Neural progenitor cell (in vitro differentiated cells): ENCODE measurements around the gene ATP13A3. TPM values are rescaled to one million over a fixed set of nuclear protein-coding genes. Genes with fewer than 3 reads are reported as not detected.

Experiments
- DNase-seq: peaks from one replicate; pipeline ENCODE4 v3.0.0-alpha.2; 2016; ENCODE audit warnings: low spot score
- H2AFZ ChIP-seq: fragments of 200-600 bp; sonication (generic); replicated peaks from 2 replicates; pipeline ENCODE4 v1.6.1; 2016; ENCODE audit warnings: antibody characterized with exemption
- H3F3A ChIP-seq: fragments of 200-600 bp; sonication (generic); 2 replicates; pipeline ENCODE4 v1.6.1; 2016; ENCODE audit warnings: antibody characterized with exemption, low read depth
- H3K27ac ChIP-seq: fragments of 200-600 bp; sonication (generic); 2 replicates; pipeline ENCODE4 v1.5.1; 2016; ENCODE audit warnings: mild to moderate bottlenecking
- H3K27me3 ChIP-seq: fragments of 200-600 bp; sonication (generic); 2 replicates; pipeline ENCODE4 v1.6.1; 2016; ENCODE audit warnings: mild to moderate bottlenecking, moderate library complexity
- H3K36me3 ChIP-seq: fragments of 200-600 bp; sonication (generic); 2 replicates; pipeline ENCODE4 v1.5.1; 2016
- H3K4me1 ChIP-seq: fragments of 200-600 bp; sonication (generic); 2 replicates; pipeline ENCODE4 v1.6.1; 2016; ENCODE audit warnings: mixed run types
- H3K4me2 ChIP-seq: fragments of 200-600 bp; sonication (generic); 2 replicates; pipeline ENCODE4 v1.6.1; 2016
- H3K4me3 ChIP-seq: fragments of 200-600 bp; sonication (generic); 2 replicates; pipeline ENCODE4 v1.5.1; 2016
- H3K79me2 ChIP-seq: fragments of 200-600 bp; sonication (generic); 2 replicates; pipeline ENCODE4 v1.6.1; 2016; ENCODE audit warnings: low read depth
- H3K9ac ChIP-seq: fragments of 200-600 bp; sonication (generic); 2 replicates; pipeline ENCODE4 v1.6.1; 2016
- H3K9me3 ChIP-seq: fragments of 200-600 bp; sonication (generic); 2 replicates; pipeline ENCODE4 v1.5.1; 2016; ENCODE audit warnings: low read depth
- H4K20me1 ChIP-seq: fragments of 200-600 bp; sonication (generic); 2 replicates; pipeline ENCODE4 v1.6.1; 2016; ENCODE audit warnings: low read depth
- H3K27ac Mint-ChIP-seq: 3 replicates; pipeline ENCODE4 v1.8.0; 2021; ENCODE audit warnings: mixed read lengths
- H3K27me3 Mint-ChIP-seq: 2 replicates; pipeline ENCODE4 v1.8.0; 2022; ENCODE audit warnings: low read depth, mild to moderate bottlenecking, inconsistent platforms, moderate library complexity, mixed read lengths; ENCODE audit not compliant: insufficient read depth
- H3K36me3 Mint-ChIP-seq: 3 replicates; pipeline ENCODE4 v1.8.0; 2021; ENCODE audit warnings: mixed read lengths
- H3K4me1 Mint-ChIP-seq: 3 replicates; pipeline ENCODE4 v1.8.0; 2021; ENCODE audit warnings: mixed read lengths
- H3K4me3 Mint-ChIP-seq: 3 replicates; pipeline ENCODE4 v1.8.0; 2021; ENCODE audit warnings: mild to moderate bottlenecking, moderate library complexity, mixed read lengths
- H3K9me3 Mint-ChIP-seq: 3 replicates; pipeline ENCODE4 v1.8.0; 2020; ENCODE audit warnings: mixed read lengths
- EZH2 ChIP-seq: fragments of 200-600 bp; sonication (generic); IDR thresholded peaks from 2 replicates; pipeline ENCODE4 v1.6.1; 2017; ENCODE audit warnings: antibody characterized with exemption, mild to moderate bottlenecking, moderate library complexity
- EZH2phosphoT487 ChIP-seq: fragments of 200-600 bp; sonication (generic); IDR thresholded peaks from 2 replicates; pipeline ENCODE4 v1.6.1; 2017; ENCODE audit warnings: antibody characterized with exemption
- total RNA-seq: library from RNA; depleted of rRNA; stranded (reverse); fragments of >200 nt; gene quantifications from 2 replicates; pipeline ENCODE4 v1.2.3, GENCODE V29; 2015; ENCODE audit warnings: low replicate concordance
- TF ChIP-seq, protein P1 (sequence below): fragments of 200-600 bp; sonication (generic); IDR thresholded peaks from 2 replicates; pipeline ENCODE4 v1.5.1; 2017; ENCODE audit warnings: antibody characterized with exemption, mild to moderate bottlenecking

ATP13A3 gene
- total RNA-seq, 1 donor from 2014 or later: 105 TPM

DNA sequence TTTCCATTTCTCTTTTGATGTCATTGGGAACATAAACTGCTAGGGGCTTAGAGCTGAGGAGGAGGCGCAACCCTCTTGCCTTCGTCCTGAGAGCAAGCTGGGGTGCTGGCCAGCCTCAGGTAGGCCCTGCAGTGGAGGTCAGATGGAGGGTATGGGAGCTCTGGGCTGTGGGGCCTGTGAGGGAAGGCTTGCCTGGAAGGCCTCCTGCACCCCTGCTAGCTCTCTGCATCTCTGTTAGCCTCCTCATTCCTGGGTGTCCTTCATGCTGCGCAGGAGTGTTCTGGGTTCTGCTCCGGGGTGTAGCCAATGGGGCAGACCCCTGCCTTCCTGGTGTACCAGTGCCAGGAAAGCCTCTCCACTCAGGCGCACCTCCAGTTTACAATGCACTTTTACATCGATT, 99.5 kb downstream of the ATP13A3 start:
- DNase-seq: no peak
- Histone ChIP-seq H3K4me3 (no peak overlapping the region), H3K79me2 (no peaks in the 10 kb centered on the region), H3K27me3 (no peaks in the 10 kb centered on the region), H2AFZ (no peak overlapping the region), H4K20me1 (no peaks in the 10 kb centered on the region), H3K4me2 (no peak overlapping the region), H3F3A (peaks cover 41% of the 10 kb centered on the region), H3K27ac (no peak overlapping the region), H3K9ac (no peak overlapping the region), H3K9me3 (no peaks in the 10 kb centered on the region), H3K4me1 (peaks cover 40% of the 10 kb centered on the region), H3K36me3 (no peaks in the 10 kb centered on the region)
- H3K9me3 Mint-ChIP-seq: peaks cover 21% of the 10 kb centered on the region
- H3K4me3 Mint-ChIP-seq: no peak overlapping the region
- H3K27ac Mint-ChIP-seq: no peak overlapping the region
- peaks cover 5% of the 10 kb centered on the region for H3K27me3 Mint-ChIP-seq
- H3K4me1 Mint-ChIP-seq: peaks cover 14% of the 10 kb centered on the region
- H3K36me3 Mint-ChIP-seq: no peaks in the 10 kb centered on the region
- TF ChIP-seq, protein P1, sequence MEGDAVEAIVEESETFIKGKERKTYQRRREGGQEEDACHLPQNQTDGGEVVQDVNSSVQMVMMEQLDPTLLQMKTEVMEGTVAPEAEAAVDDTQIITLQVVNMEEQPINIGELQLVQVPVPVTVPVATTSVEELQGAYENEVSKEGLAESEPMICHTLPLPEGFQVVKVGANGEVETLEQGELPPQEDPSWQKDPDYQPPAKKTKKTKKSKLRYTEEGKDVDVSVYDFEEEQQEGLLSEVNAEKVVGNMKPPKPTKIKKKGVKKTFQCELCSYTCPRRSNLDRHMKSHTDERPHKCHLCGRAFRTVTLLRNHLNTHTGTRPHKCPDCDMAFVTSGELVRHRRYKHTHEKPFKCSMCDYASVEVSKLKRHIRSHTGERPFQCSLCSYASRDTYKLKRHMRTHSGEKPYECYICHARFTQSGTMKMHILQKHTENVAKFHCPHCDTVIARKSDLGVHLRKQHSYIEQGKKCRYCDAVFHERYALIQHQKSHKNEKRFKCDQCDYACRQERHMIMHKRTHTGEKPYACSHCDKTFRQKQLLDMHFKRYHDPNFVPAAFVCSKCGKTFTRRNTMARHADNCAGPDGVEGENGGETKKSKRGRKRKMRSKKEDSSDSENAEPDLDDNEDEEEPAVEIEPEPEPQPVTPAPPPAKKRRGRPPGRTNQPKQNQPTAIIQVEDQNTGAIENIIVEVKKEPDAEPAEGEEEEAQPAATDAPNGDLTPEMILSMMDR: no peak
- TF ChIP-seq EZH2 (no peak), EZH2phosphoT487 (no peak)

DNA sequence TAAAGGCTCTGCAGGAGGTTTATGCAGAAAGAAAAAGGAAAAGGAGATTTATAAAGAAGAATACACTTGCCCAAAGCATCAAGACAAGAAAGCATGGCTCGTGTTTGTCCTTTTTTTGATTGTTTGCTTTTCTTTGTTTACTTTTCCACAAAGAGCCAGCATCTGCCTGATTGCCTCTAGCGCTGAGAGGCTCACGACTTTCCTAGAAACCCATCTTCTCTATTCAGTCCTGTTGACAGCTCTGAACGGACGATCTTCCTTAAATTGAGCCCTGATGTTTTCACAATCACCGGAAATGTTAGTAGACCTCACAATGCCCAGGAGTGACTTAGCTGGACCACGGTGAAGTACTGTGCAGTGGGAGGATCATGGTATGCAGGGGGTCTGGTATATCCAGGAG, 100.2 kb downstream of the ATP13A3 start:
- no peaks in the 10 kb centered on the region for H3K27me3 ChIP-seq
- no peak overlapping the region for H3K4me3 ChIP-seq
- H3F3A ChIP-seq: peaks cover 43% of the 10 kb centered on the region
- no peaks in the 10 kb centered on the region for H3K36me3 ChIP-seq
- no peak overlapping the region for H2AFZ ChIP-seq
- H3K4me2 ChIP-seq: peak overlapping the region; percentile 57
- DNase-seq: peak; percentile 30
- H3K27me3 Mint-ChIP-seq: peaks cover 5% of the 10 kb centered on the region
- H3K4me1 Mint-ChIP-seq: peaks cover 15% of the 10 kb centered on the region
- H3K9ac ChIP-seq: no peak overlapping the region
- TF ChIP-seq, protein P1: no peak
- TF ChIP-seq EZH2: no peak
- TF ChIP-seq EZH2phosphoT487: no peak
- H3K4me1 ChIP-seq: peaks cover 43% of the 10 kb centered on the region
- H3K36me3 Mint-ChIP-seq: no peaks in the 10 kb centered on the region
- no peak overlapping the region for H3K4me3 Mint-ChIP-seq
- no peaks in the 10 kb centered on the region for H4K20me1 ChIP-seq
- no peak overlapping the region for H3K27ac Mint-ChIP-seq
- no peak overlapping the region for H3K27ac ChIP-seq
- H3K9me3 Mint-ChIP-seq: peaks cover 21% of the 10 kb centered on the region
- H3K9me3 ChIP-seq: no peaks in the 10 kb centered on the region
- H3K79me2 ChIP-seq: no peaks in the 10 kb centered on the region

DNA sequence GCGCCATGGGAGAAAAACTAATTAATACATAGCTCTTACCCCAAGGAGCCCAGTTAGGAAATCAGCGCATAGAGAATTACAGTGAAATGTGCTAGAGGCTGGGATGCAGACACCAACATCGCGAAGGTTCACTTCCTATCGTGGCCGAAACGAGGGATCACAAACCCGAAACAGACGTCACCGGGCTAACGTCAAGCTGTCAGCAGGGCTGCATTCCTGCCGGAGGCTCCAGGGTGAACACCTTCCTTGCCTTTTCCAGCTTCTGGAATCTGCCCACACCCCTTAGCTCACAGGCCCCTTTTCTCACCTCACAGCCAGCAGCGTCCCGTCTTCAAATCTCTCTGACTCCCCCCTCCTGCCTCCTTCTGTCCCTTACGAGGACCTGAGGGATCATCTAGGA, 100.7 kb downstream of the ATP13A3 start:
- Histone ChIP-seq H3K4me1 (peaks cover 48% of the 10 kb centered on the region), H3F3A (peaks cover 43% of the 10 kb centered on the region), H4K20me1 (no peaks in the 10 kb centered on the region), H3K36me3 (no peaks in the 10 kb centered on the region), H3K27ac (no peak overlapping the region), H2AFZ (no peak overlapping the region), H3K79me2 (no peaks in the 10 kb centered on the region), H3K27me3 (no peaks in the 10 kb centered on the region), H3K9ac (no peak overlapping the region), H3K9me3 (no peaks in the 10 kb centered on the region), H3K4me2 (peak overlapping the region; percentile 57), H3K4me3 (no peak overlapping the region)
- peaks cover 18% of the 10 kb centered on the region for H3K9me3 Mint-ChIP-seq
- H3K4me1 Mint-ChIP-seq: peaks cover 20% of the 10 kb centered on the region
- DNase-seq: peak; percentile 40
- H3K36me3 Mint-ChIP-seq: no peaks in the 10 kb centered on the region
- H3K27ac Mint-ChIP-seq: no peak overlapping the region
- H3K4me3 Mint-ChIP-seq: no peak overlapping the region
- peaks cover 8% of the 10 kb centered on the region for H3K27me3 Mint-ChIP-seq
- TF ChIP-seq EZH2 (no peak), EZH2phosphoT487 (no peak)
- TF ChIP-seq, protein P1: no peak
